Suprapubic skin (tissue), 4 donors: Measurements from ENCODE around the gene TSEN54. TPM values are rescaled to one million over a fixed set of nuclear protein-coding genes. Genes with fewer than 3 reads are reported as not detected.

Source experiments
- DNase-seq, 2 donors: peaks; one replicate each; pipeline ENCODE4 v3.0.0-alpha.2; 2019; ENCODE audit warnings: low spot score in 2 of 2
- H3K27ac ChIP-seq: fragments of 200-600 bp; sonication (generic); one replicate; pipeline ENCODE4 v1.5.1; 2019
- H3K27me3 ChIP-seq: fragments of 200-600 bp; sonication (generic); one replicate; pipeline ENCODE4 v1.5.1; 2019
- H3K36me3 ChIP-seq: fragments of 200-600 bp; sonication (generic); one replicate; pipeline ENCODE4 v1.5.1; 2019
- H3K4me1 ChIP-seq: fragments of 200-600 bp; sonication (generic); one replicate; pipeline ENCODE4 v1.5.1; 2019
- H3K4me3 ChIP-seq: fragments of 200-600 bp; sonication (generic); one replicate; pipeline ENCODE4 v1.5.1; 2019; ENCODE audit warnings: mild to moderate bottlenecking
- H3K9me3 ChIP-seq: fragments of 200-600 bp; sonication (generic); one replicate; pipeline ENCODE4 v1.5.1; 2019
- EP300 ChIP-seq: sonication (generic); formaldehyde crosslinking; IDR thresholded peaks from one replicate; pipeline ENCODE4 v1.6.1; 2017; ENCODE audit warnings: antibody characterized with exemption
- POLR2A ChIP-seq, 2 donors: fragments of 450-650 bp; IDR thresholded peaks; one replicate each; pipeline ENCODE4 v1.6.1; 2017; ENCODE audit warnings: antibody characterized with exemption in 2 of 2, mild to moderate bottlenecking in 2 of 2, moderate library complexity in 2 of 2
- POLR2AphosphoS5 ChIP-seq, 3 donors: sonication (generic); formaldehyde crosslinking; IDR thresholded peaks; one replicate each; pipeline ENCODE4 v1.6.1; 2017; ENCODE audit warnings: antibody characterized with exemption in 3 of 3
- WGBS: methylation state at CpG from one replicate; pipeline ENCODE4 v1.1.5; 2018; 5-methylcytosine and 5-hydroxymethylcytosine counted together
- total RNA-seq, 4 donors: library from RNA; depleted of rRNA; stranded (reverse); fragments of >200 nt; gene quantifications; one replicate each; pipeline ENCODE4 v1.1.0, GENCODE V29; 2016
- TF ChIP-seq, protein P1 (sequence below), 2 donors: fragments of 200-600 bp in 1 of 2; fragments of 450-650 bp in 1 of 2; sonication (generic) in 1 of 2; IDR thresholded peaks; one replicate each; pipeline ENCODE4 v1.5.1; 2016 to 2019; ENCODE audit warnings: antibody characterized with exemption in 2 of 2, mild to moderate bottlenecking in 1 of 2, moderate library complexity in 1 of 2

The TSEN54 gene
- total RNA-seq, 4 donors from 2014 or later, result 53.9 to 73.5 (median 62.9) TPM

DNA sequence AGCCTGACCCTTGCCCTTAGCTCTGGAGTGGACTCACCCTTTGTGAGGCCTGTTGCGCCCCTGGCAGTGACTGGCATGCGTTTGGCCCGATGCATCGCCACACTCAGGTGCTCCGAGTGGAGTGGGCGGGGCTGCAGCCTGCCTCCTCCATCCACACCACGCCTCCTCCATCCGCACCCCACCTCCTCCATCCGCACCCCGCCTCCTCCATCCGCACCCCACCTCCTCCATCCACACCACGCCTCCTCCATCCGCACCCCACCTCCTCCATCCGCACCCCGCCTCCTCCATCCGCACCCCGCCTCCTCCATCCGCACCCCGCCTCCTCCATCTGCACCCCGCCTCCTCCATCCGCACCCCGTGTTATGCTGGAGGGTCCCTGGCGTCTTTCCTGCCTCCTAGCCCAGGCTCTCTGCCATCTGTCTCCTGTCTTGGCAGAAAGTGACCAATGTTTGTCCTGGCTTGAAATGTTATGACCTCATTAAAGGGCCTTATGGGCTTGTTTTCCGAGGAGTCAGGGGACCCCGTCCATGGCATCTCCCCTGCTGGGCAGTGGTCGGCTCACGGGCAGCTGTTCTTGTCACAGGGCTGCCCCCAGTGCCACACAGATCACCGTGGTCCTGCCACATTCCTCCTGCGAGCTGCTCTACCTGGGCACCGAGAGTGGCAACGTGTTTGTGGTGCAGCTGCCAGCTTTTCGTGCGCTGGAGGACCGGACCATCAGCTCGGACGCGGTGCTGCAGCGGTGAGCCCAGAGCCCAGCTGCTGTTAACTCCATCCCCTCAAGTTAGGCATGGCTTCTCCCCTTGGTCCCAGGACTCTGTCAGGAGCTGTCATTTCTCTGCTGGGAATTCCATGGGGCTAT, 42.6 kb downstream of the TSEN54 start:
- Histone ChIP-seq H3K27me3 (no peaks in the 10 kb centered on the region), H3K4me1 (peaks cover 4% of the 10 kb centered on the region), H3K9me3 (no peaks in the 10 kb centered on the region), H3K36me3 (peaks cover 20% of the 10 kb centered on the region), H3K4me3 (no peak overlapping the region), H3K27ac (no peak overlapping the region)
- DNase-seq, result no peak
- no peak for TF ChIP-seq POLR2A (IDR thresholded peaks at IDR 0.05)
- TF ChIP-seq, protein P1, sequence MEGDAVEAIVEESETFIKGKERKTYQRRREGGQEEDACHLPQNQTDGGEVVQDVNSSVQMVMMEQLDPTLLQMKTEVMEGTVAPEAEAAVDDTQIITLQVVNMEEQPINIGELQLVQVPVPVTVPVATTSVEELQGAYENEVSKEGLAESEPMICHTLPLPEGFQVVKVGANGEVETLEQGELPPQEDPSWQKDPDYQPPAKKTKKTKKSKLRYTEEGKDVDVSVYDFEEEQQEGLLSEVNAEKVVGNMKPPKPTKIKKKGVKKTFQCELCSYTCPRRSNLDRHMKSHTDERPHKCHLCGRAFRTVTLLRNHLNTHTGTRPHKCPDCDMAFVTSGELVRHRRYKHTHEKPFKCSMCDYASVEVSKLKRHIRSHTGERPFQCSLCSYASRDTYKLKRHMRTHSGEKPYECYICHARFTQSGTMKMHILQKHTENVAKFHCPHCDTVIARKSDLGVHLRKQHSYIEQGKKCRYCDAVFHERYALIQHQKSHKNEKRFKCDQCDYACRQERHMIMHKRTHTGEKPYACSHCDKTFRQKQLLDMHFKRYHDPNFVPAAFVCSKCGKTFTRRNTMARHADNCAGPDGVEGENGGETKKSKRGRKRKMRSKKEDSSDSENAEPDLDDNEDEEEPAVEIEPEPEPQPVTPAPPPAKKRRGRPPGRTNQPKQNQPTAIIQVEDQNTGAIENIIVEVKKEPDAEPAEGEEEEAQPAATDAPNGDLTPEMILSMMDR (IDR thresholded peaks at IDR 0.05), result no peak
- TF ChIP-seq POLR2AphosphoS5 (IDR thresholded peaks at IDR 0.05), result no peak
- no peak for TF ChIP-seq EP300
- WGBS, result 89% methylated on average over 24 of the region's 38 CpGs

DNA sequence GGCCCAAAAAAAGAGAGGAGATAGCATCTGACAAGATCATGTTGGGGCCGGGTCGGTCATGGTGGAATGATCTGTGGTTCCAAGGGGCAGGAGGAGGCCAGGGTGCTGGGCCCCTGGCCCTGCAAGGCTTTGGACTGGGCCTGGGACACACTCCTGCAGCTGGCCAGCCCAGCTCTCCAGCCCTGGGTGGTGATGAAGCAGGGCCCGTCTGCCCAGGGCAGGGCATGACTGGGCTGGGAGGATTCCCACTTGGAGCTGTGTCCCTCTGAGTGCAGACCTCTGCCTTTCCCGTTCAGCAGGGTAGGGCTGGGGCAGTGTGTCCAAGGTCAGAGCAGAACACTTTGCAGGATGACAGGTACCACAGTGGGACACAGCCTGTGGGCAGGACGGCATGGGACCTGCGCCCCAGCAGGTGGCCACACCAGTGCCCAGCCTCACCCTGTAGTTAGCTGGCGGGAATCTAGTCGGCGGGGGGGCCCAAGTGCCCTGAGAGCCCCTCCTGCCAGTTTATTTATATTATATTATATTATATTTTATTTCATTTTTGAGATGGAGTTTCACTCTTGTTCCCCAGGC, 43.7 kb downstream of the TSEN54 start:
- no peak for DNase-seq
- Histone ChIP-seq H3K27me3 (no peaks in the 10 kb centered on the region), H3K4me1 (peaks cover 12% of the 10 kb centered on the region), H3K36me3 (peaks cover 26% of the 10 kb centered on the region), H3K9me3 (no peaks in the 10 kb centered on the region), H3K4me3 (no peak overlapping the region), H3K27ac (no peak overlapping the region)
- TF ChIP-seq EP300 (no peak), POLR2A (IDR thresholded peaks at IDR 0.05) (no peak), POLR2AphosphoS5 (IDR thresholded peaks at IDR 0.05) (no peak)
- TF ChIP-seq, protein P1 (IDR thresholded peaks at IDR 0.05), result no peak
- WGBS, result 86% methylated on average over 7 of the region's 9 CpGs

DNA sequence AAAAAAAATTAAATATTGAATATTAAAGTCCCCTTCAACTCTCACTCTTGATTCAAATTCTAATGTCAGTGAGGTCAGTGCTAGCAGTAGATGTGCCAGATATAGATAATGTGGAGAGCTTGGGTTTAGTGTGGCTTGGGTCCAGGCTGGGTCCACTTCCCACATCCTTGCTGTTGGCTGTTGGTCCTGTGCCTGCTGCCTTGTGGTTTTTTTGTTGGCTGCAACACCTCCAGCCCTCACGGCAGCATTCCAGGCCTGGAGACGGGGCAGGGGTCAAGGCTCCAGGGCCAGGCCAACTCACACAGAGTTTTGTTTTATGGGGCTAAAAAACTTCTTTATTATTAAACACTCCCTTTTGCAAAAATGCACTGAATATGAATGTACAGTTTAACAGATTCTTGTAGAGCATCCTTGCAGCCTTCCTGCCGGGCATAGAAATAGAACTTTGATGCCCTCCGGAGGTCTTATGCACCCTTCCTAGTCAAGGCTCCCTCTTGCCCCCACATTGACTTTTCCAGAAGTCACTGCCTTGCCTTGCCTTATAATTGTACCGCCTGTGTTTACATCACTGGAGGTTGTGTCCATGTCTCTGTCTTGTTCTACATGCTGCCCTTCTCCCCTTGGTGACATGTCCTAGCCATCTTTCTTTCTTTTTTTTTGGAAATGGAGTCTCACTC, 45.7 kb downstream of the TSEN54 start:
- 73% methylated on average over 5 of the region's 5 CpGs for WGBS
- Histone ChIP-seq H3K4me3 (no peak overlapping the region), H3K9me3 (no peaks in the 10 kb centered on the region), H3K27me3 (no peaks in the 10 kb centered on the region), H3K4me1 (peaks cover 10% of the 10 kb centered on the region), H3K27ac (no peak overlapping the region), H3K36me3 (peaks cover 30% of the 10 kb centered on the region)
- TF ChIP-seq POLR2A (IDR thresholded peaks at IDR 0.05) (no peak), EP300 (no peak), POLR2AphosphoS5 (IDR thresholded peaks at IDR 0.05) (no peak)
- TF ChIP-seq, protein P1 (IDR thresholded peaks at IDR 0.05), result no peak
- DNase-seq, result no peak

DNA sequence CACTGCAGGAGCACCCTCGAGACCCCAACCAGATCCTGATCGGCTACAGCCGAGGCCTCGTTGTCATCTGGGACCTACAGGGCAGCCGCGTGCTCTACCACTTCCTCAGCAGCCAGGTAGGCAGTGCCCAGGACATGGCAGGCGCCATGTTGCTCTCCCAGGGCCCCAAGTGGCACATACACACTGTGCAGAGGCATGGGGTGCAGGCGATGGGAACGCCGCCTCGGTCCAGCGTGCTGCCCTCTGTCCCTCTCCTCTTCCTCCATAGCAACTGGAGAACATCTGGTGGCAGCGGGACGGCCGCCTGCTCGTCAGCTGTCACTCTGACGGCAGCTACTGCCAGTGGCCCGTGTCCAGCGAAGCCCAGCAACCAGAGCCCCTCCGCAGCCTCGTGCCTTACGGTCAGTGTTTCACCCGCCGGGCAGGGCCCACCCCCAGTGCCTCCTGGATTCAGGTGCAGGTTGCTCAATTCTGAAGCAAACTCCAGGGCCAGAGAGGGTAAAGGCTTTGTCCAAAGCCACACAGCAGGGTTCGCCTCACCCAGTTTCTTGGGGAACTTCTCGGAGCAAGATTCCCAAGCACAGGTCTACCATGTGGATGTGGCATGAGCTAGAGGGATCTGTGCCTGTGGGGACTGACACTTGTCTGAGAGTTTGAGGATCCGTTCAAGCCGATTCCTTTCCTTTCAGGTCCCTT, 46.9 kb downstream of the TSEN54 start:
- no peak for DNase-seq
- Histone ChIP-seq H3K36me3 (peaks cover 33% of the 10 kb centered on the region), H3K27me3 (no peaks in the 10 kb centered on the region), H3K4me1 (peaks cover 8% of the 10 kb centered on the region), H3K9me3 (no peaks in the 10 kb centered on the region), H3K4me3 (no peak overlapping the region), H3K27ac (no peak overlapping the region)
- WGBS, result 91% methylated on average over 27 of the region's 28 CpGs
- TF ChIP-seq POLR2A (IDR thresholded peaks at IDR 0.05), result no peak

DNA sequence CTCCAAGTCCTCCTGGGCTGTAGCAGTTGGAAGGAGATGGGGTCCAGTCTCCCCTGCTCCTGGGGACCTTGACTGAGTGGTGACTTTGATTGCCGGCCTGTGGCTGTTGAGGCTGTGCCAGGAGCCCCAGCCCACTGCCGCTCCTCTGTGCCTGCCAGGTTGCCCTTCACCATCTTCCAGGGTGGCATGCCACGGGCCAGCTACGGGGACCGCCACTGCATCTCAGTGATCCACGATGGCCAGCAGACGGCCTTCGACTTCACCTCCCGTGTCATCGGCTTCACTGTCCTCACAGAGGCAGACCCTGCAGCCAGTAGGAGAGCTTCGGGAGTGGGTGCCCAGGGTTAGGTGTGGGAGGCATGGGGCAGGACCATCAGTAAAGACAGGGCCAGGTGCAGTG, 47.9 kb downstream of the TSEN54 start:
- H3K27me3 ChIP-seq, result no peaks in the 10 kb centered on the region
- TF ChIP-seq POLR2A (IDR thresholded peaks at IDR 0.05) (no peak), EP300 (no peak), POLR2AphosphoS5 (IDR thresholded peaks at IDR 0.05) (no peak)
- TF ChIP-seq, protein P1 (IDR thresholded peaks at IDR 0.05), result no peak
- no peak overlapping the region for H3K27ac ChIP-seq
- H3K4me1 ChIP-seq, result peaks cover 8% of the 10 kb centered on the region
- H3K9me3 ChIP-seq, result no peaks in the 10 kb centered on the region
- DNase-seq, result no peak
- peaks cover 41% of the 10 kb centered on the region for H3K36me3 ChIP-seq
- 95% methylated on average over 7 of the region's 11 CpGs for WGBS
- no peak overlapping the region for H3K4me3 ChIP-seq
